C1 segment of cervical spinal cord (tissue), 14 donors: ENCODE measurements around the gene RUNX1.
"Not testable (repeated sequence)": the region's sequence is repeated elsewhere in the genome, so short reads cannot be mapped to it uniquely, and the experiment has no call there.

Source experiments
- DNase-seq, 14 donors: peaks; one replicate each; lab custom pipeline; 2025; lab: John Stamatoyannopoulos, UW

The RUNX1 gene

DNA sequence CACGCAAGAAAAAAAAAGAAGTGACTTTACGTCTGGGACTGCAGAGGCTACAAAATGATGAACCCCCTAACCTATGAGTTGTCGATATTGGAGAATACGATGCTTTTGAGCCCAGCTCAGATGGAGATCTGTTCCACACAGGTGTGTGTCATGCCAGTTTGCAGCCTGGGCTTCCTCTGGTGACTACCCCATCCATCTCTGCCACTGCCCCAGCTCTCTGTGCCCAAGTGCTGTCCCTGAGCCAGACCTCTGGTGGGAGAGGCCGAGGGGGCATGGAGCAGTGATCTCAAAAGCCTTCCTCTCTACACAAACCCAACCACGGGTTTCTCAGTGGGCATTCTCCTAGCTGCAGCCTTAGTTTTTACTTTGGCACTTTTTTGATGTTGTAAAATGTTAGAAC, 239.3 kb downstream of the RUNX1 start:
- no peak for DNase-seq

DNA sequence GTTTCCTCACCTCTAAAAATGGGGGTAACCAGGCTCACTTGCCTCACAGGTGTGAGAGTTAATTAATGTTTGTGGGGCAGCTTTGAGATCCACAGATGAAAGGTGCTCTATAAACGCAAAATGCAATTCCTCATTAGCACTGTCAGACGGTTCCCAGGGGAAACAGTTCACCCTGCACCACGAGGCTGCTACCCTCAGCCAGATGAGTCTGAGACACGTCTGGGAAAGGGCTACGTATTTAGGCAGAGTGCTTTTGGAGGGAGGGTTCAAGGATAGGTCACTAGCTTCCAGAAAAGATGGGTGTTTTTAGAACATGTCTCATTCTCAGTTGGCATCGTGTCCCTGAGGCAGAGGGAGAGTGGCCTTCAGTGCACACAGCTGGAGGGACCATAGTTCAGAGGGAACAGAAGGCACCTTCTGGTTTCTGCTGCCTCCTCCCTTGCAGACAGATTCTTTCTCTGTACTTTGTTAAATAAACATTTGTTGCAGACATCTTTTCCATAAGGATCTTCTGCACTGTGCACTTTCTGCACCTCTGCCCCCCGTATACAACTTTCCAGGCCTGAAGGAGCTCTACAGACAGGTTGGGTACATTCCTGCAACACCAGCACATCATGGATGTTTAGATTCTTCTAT, 240.4 kb downstream of the RUNX1 start:
- DNase-seq: no peak

DNA sequence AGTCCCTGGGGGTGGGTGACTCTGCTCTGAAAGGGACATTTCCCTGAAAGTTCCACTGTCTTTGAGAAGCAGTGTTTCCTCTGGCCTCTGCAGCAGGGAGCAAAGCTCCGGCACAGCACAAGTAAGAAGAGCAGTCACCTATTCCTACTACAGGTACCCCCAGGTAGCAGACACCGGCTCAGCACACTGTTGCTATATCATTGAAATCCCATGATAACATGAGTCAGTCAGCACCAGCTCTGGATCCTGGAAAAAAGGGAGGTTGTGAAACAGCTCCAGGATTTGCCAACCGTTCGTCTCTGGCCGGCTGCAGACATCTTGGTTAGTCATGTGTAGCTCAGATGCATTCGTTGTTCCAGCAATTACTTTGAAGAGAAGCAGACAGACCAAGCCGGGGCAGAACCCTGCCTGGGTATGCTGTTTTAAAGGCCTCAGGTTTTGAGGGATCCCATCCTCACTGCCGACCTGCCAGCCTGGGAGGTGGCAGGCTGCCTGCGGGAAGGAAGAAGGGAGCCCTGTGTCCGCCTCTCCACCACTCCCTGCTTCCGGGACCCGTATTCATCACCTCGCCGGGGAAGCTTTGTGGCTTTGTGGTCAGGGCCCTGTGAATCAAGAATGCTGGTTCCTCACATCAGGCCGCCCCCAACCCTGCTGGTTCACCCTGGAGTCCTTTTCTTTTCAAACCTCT, 241.1 kb downstream of the RUNX1 start:
- no peak for DNase-seq

DNA sequence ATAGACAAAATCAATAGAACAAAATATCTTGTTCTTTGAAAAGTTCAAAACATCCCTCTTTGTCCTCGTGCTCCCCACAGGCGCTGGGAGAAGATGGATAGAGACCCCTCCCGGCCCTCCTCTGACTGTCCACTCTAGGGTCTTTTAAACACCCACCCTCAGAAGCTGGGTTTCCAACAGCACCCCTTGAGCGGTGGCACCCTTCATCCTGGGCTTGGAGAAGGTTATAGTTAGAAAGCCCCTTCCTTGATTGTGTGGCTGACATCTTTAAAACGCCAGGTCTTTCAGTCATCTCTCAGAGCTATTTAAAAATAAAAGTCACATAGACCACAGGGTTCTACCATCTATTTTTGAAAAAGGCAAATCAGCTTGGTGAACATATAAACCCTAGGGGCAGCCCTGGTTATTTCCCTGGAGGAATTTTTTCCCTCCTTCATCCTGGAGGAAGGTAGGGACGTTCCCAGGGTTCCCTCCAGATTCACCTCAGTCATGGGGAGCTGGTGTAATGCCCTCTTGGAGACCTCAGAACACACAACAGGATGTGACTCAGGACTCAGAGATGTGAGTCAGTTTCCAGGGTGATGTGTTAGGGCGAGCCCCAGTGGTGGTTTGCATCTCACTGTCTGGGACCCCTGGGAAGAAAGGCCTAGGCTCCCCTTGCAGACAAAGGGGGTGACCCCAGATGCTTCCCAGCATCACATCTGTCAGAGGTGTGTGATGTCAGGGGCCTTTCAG, 241.8 kb downstream of the RUNX1 start:
- no peak for DNase-seq

DNA sequence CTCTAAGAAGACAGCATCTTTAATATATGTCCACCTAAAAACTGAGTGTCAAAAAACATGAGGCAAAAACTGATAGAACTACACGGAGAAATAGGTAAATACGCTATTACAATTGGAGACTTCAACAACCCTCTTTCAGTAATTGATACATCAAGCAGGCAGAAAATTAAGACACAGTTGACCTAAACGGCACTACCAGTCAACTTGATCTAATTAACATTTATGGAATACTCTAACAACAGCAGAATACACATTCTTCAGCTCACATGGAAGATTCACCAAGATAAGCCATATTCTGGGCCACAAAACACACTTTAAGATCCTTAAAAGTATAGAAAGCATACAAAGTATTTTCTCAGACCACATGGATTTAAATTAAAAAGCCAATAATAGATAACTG, 242.7 kb downstream of the RUNX1 start:
- no peak for DNase-seq

DNA sequence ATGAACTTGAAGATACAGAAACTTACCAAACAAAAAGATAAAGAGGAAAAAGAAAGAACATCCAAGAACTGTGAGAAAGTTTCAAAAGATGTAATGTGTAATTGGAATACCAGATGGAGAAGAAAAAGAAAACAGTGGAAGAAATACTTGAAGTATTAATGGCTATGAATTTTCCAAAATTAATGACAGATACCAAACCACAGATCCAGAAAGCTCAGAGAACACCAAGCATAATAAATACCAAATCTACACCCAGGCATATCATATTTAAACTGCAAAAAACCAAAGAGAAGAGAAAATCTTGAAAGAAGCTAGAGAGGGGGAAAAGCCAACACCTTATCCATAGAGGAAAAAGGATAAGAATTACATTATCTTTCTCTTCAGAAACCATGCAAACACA, 243.9 kb downstream of the RUNX1 start:
- DNase-seq: no peak

DNA sequence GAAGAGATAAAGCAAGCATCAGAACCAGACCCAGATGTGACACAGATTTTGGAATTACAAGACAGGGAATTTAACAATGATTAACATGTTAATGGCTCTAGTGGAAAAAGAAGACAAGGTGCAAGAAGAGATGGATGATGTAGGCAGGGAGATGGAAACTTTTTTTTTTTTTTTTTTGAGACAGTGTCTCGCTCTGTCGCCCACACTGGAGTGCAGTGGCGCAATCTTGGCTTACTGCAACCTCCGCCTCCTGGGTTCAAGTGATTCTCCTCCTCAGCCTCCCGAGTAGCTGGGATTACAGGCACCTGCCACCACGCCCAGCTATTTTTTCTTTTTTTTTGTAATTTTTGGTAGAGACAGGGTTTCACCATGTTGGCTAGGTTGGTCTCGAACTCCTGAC, 244.5 kb downstream of the RUNX1 start:
- DNase-seq: not testable (repeated sequence)

DNA sequence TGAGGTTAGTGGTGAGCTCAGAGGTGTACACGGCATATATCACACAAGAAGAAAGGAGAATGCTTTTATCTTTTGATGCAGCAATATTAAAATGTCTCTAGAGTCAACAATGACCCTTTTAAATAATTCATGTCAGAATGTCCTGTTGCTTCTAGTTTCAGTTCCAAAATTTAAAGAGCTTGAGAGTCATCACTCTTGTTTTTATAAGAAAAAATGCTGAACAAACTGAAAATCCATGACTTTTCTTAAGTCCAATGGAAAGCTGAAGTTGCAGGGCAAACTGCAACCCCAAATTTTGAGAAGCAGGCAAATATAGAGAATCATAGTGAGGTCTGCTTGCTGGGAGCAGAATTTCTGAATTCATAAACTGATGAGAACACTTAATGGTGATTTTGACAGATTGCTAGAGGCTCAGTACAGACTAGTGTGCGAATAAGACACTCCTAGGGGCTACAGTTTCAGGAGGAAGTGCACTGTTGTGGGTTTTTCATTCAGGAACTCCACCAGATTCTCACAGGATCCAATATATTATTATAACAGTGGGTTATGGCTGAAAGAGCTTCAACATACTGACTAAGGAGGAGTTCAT, 245.2 kb downstream of the RUNX1 start:
- no peak for DNase-seq

DNA sequence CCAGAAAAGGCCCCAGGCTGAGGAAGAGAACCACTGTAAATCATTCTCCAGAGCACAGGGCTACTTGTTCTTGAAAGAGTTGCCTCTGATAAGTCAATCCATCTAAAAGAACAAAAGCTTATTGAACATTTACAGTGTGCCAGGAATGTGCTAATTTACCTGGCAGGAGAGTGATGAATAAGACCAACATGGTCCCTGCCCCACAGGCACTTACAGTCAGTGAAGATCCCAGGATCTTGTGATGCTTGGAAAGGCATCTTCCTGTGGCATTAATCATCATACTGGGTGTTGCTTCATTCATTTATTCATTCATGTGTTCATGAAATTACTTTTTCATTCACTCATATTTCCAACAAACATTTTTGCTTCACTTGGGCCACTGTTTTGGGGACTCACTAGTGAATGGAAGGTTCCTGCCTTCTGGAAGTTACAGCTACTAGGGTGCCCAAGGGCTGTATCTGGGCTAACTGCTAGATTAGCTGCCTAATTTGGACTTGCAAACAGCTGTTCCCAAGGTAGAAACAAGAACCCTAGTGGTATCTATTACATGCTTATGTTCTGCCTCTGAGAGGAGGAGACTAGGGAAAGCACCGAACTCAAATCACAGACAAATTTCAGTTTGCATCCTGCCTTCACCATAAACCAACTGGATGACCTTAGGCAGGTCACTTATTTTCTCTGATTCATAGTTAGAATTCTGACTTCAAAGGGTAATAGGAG, 246.8 kb downstream of the RUNX1 start:
- no peak for DNase-seq

DNA sequence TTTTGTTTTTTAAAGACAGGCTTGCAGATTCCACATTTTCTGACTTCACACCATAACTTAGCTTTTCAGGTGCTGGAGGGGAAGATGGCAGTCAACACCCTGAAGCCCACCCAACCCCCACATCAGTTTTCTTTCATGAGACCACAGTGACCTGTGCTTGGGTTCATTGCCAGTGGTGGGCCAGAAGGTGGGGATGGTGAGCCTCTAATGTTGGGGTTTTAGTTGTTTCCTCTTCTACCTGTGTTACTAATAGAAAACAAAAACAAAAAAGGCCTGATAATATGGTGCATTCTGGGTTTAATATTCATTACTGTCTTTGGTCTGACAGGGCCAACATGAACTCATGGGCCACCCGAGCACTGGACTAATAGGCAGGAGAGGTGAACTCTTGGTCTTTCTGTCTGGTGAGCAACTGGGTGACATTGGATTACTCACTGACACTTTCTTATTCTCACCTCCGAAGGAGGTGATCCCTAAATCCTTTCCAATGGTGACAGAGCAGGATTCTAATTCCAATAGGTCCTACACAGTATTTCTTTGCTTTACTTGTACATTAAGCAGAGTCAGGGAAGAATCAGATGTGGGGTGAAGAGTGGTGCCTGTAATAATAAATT, 247.5 kb downstream of the RUNX1 start:
- DNase-seq: no peak

DNA sequence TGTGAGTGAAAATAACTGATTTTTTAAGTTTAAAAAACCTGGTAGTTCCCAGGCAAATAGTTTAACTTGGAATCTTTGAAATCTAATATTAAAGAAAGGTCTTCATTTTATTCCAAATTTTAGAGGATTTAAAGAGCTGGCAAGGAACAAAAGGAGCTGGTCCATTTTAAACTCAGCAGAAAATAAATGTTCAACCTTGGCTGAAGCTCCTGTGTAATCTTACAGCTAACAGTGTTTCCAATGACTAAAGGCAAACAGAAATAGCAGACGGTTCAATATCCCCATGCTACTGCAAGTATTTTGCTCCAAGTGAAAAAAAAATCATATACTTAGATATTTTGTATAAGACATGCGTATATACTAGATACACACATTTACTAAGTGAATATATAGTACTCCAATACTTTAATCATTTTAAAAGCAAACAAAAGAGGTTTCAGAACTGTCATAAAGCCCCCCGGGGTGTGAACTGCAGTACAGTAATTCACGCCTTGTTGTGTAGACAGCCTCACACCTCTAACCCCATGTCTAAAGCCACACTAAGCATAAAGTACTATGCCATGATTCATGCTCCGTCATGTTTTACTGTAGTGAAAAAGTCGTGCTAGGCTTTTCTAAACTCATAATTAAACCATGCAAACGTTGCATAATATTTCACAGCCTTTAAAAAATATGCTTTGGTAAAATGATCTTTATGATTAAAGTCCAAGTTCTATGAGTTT, 248.1 kb downstream of the RUNX1 start:
- DNase-seq: no peak

DNA sequence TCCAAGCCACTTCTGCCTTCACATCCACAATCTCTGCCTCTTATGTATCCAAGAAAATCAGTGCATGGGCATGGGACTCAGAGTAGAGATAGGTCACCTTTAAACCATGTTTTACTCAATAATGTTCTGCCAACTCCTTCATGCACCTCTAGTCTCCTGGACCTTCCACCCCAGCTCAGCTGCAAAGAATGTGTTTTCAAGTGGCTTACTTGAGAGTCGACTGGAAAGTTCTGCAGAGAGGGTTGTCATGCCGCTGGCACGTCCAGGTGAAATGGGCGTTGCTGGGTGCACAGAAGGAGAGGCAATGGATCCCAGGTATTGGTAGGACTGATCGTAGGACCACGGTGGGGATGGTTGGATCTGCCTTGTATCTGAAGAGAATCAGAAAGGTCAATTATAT, 250.0 kb downstream of the RUNX1 start:
- DNase-seq: no peak

DNA sequence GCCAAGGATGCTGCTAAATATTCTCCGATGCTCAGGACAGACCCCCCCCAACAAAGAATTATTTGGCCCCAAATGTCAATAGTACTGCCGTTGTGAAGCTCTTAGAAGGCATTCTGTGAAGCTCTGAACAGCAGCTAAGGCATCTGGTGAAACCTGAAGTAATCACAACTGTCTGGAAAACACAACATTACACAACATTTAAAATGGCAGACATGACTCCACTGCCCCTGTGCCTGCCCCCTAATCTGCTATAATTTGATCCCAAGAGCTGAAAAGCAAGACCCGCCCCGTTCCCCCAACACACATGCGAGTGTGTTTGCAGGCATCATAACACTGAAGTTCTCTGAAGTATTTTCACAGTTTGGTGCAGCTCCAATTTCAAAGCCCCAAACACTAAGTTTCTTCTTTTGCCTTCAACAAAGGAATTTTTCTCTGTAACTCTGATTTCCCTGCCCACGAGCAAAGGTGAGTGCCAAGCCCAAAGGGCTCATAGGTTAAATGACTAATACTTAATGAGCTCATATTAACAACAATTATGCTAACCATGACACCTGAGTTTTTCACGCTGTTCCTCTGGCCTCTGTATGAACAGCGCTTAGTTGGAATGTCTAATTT, 251.1 kb downstream of the RUNX1 start:
- no peak for DNase-seq

DNA sequence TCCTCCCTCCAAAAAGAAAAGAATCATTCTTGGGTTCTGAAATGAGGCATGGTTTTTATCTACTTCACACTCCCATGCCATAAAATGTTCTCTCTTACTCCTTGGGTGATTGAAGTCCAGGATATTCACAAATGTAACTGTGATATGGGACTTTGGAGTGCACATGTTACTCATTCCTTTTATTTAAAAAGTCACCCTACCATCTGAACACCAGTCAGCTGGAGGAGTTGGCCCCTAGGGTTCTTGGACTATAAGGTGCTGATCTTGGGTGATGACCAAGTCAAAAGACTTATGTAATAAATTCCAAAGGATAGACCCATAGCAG, 251.9 kb downstream of the RUNX1 start:
- DNase-seq: no peak

DNA sequence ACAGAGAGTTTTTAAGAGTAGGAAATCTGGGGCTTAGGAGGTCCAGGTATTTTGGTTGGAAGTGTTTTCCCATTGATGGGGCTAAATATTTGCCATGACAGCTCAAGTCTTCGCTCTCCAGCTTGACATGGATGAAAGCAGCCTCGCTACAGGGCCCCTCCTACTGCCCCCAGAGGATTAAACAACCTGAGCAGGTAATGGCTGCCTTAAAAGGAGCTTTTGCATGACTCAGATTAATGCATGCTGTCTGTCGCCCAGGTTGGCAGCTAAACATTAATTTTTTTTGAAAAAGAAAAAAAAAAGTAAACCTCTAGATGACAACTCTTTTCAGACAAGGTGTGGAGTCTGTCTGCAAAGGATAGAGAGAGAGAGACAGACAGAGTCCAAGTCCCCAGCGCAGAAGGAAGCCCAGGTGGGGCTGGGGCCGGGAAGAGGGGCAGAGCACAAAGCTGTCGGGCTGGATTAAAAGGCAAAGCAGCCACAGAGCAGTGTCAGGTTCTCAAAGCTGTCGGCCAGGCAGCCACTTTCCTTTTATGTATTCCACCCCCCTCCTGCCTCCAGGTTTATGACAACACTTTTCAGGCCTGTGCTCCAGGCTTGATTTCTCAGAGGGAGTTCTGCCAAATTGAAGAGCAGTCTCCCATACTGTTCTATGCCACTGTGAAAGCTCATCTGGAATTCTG, 252.4 kb downstream of the RUNX1 start:
- DNase-seq: no peak

DNA sequence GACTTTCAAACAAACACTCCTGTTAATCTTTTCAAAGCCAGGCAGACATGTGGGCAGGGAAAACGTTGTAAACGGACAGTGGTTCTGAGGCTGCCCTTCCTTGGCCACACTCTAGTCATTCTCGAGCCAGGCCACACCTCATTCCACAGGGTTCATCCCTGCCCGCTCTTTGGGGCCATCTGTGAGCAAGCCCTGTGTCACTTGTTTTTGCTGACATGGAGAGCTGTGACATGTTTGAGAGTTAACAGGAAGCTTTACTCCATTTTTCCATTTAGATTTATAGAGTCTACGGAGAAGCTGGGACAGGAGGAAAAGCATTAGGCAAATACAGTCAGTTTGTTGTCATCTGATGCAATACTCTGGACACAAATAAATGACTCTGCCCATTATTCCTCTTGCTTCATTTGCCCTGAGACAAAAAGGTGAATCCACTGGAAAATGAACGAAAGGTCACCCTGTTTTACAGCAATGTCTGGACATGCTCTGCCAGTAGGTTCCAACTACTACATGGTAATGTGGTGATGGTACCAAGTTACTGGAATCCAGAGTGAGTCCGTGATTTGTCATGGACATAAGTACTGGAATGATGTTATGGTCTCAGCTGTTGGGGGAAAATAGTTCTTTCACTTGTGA, 253.4 kb downstream of the RUNX1 start:
- no peak for DNase-seq

DNA sequence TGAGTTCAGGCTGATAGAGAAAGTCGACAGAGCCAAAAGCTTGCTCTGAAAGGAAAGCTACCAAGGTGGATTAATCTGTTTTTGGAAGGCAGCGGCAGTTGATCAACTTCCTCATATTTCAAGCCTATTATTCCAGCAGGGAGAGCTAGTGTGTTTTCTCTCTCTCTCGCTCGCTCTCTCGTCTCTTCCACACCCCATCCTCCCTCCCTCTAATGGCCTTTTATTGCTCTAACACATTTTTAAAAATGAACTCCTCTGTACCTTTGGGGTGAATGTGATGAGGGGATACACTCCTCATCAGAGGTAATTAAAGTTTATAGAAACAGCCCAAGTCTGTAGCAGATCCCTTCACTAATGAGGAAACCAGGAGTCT, 253.9 kb downstream of the RUNX1 start:
- DNase-seq: no peak

DNA sequence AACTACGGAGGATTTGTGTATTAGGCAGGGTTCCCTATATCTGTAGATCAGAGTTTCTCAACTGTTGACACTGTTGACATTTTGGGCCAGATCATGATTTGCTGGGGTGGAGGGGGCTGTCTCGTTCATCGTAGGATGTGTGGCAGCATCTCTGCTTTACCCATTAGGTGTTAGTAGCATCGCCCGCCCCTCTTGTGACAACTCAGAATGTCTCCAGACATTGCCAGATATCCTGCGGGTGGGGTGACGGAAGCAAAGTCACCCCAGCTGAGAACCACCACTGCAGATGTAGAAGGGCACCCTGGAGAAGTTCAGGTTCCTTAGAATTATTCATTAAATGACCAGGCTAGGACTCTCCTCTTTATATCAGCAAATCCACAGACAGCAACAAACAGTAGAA, 254.4 kb downstream of the RUNX1 start:
- no peak for DNase-seq

DNA sequence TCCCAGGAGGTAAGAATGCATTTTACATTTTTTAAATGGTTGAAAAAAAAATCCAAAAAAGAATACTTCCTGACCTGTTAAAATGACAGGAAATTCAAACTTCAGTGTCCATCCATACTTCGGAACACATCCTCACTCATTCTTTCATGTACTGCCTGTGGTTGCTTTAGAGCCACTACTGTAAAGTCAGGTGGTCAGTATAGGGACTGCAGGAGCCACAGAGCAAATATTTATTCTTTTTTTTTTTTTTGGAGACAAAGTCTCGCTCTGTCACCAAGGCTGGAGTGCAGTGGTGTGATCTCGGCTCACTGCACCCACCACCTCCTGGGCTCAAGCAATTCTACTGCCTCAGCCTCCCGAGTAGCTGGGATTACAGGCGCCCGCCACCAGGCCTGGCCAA, 255.6 kb downstream of the RUNX1 start:
- DNase-seq: no peak
